Fibroblast of lung (primary cell): Measurements from ENCODE around the gene DTWD2. TPM values are rescaled to one million over a fixed set of nuclear protein-coding genes. Genes with fewer than 3 reads are reported as not detected.
"Not testable (repeated sequence)": the region's sequence is repeated elsewhere in the genome, so short reads cannot be mapped to it uniquely, and the experiment has no call there.

ENCODE experiments used
- DNase-seq, 2 donors: peaks; one replicate each; pipeline versions ENCODE4 v3.0.0 to v3.0.0-alpha.2; 2010; ENCODE audit warnings: low read depth in 2 of 2
- H2AFZ ChIP-seq: 2 replicates; pipeline ENCODE4 v1.5.1; 2012; ENCODE audit warnings: low read length, control low read depth, inconsistent platforms
- H3K27ac ChIP-seq: 2 replicates; pipeline ENCODE4 v1.5.1; 2011; ENCODE audit warnings: low read length, control low read depth; ENCODE audit not compliant: insufficient read depth
- H3K27me3 ChIP-seq: 2 replicates; pipeline ENCODE4 v1.5.1; 2011; ENCODE audit warnings: mild to moderate bottlenecking, low read length; ENCODE audit not compliant: control insufficient read depth, insufficient read depth
- H3K36me3 ChIP-seq: 2 replicates; pipeline ENCODE4 v1.5.1; 2011; ENCODE audit warnings: low read length; ENCODE audit not compliant: control insufficient read depth, insufficient read depth
- H3K4me1 ChIP-seq: 2 replicates; pipeline ENCODE4 v1.5.1; 2011; ENCODE audit warnings: low read length; ENCODE audit not compliant: control insufficient read depth, insufficient read depth; ENCODE audit errors: extremely low read depth
- H3K4me2 ChIP-seq: 2 replicates; pipeline ENCODE4 v1.5.1; 2011; ENCODE audit warnings: low read length, control low read depth; ENCODE audit not compliant: insufficient read depth; ENCODE audit errors: extremely low read depth
- H3K4me3 ChIP-seq, 4 experiments: fragments of 200-600 bp in 1 of 4; sonication (generic) in 1 of 4; replicated peaks in 1 of 4; 2 replicates each; pipeline ENCODE4 v1.5.1; 2011 to 2016; ENCODE audit warnings: low read length in 4 of 4, low read depth in 3 of 4, mild to moderate bottlenecking in 3 of 4, control low read depth in 2 of 4, inconsistent platforms in 1 of 4, mixed read lengths in 1 of 4; ENCODE audit not compliant: insufficient read depth in 1 of 4; ENCODE audit errors: control extremely low read depth in 1 of 4
- H3K79me2 ChIP-seq: 2 replicates; pipeline ENCODE4 v1.5.1; 2012; ENCODE audit warnings: mild to moderate bottlenecking, low read length, inconsistent platforms; ENCODE audit not compliant: control insufficient read depth, insufficient read depth
- H3K9ac ChIP-seq: 2 replicates; pipeline ENCODE4 v1.5.1; 2011; ENCODE audit warnings: mild to moderate bottlenecking, low read length, control low read depth; ENCODE audit not compliant: insufficient read depth
- H3K9me3 ChIP-seq: 2 replicates; pipeline ENCODE4 v1.5.1; 2012; ENCODE audit warnings: low read depth, low read length; ENCODE audit not compliant: control insufficient read depth, insufficient read depth
- H4K20me1 ChIP-seq: 2 replicates; pipeline ENCODE4 v1.5.1; 2011; ENCODE audit warnings: low read length; ENCODE audit not compliant: control insufficient read depth, insufficient read depth; ENCODE audit errors: extremely low read depth
- EZH2 ChIP-seq: IDR thresholded peaks from 2 replicates; pipeline ENCODE4 v1.5.1; 2012; ENCODE audit warnings: low read length, control low read depth, mild to moderate bottlenecking; ENCODE audit errors: missing control alignments
- polyA plus RNA-seq, 2 donors: library from polyadenylated mRNA; depleted of rRNA in 1 of 2; stranded (reverse) in 1 of 2; unstranded in 1 of 2; fragments of >200 nt; gene quantifications; 2 replicates each; pipeline ENCODE4 v1.2.1, GENCODE V29; 2011 to 2012; ENCODE audit warnings: missing spikeins in 1 of 2
- total RNA-seq: library from RNA; depleted of rRNA; stranded (reverse); fragments of >200 nt; gene quantifications from 2 replicates; pipeline ENCODE4 v1.2.1, GENCODE V29; 2014
- TF ChIP-seq, protein P1 (sequence below), 2 donors: IDR thresholded peaks in 1 of 2; conservative IDR thresholded peaks in 1 of 2; 1 replicate in 1 of 2; 2 replicates in 1 of 2; pipeline ENCODE4 v1.5.1; 2011 to 2012; ENCODE audit warnings: low read length in 2 of 2, control low read depth in 1 of 2, inconsistent platforms in 1 of 2, low read depth in 1 of 2, mild to moderate bottlenecking in 1 of 2

Gene DTWD2
- total and polyA plus RNA-seq, 2 donors (not counting 1 experiment from before 2014, with no cell fraction given) = 2.8 to 4.8 TPM

DNA sequence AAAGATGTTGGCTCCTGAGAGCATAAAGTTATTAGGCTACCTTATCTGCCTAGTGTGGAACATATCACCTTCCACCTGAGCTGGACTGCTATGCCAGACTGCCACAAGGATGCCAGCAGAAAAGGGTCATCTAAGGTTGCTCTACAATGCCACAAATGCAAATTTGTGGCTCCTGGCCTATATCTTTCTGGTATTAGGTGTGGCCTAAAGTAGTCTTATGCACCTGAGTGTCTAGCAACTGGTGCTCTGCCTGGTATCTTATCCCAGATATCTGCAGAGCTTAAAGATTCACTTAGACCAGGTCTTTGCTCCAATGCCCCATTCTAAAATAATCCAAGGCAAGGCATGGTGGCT, 34.7 kb downstream of the DTWD2 start:
- H3K79me2 ChIP-seq = no peaks in the 10 kb centered on the region
- H3K9me3 ChIP-seq = no peaks in the 10 kb centered on the region
- H3K36me3 ChIP-seq = no peaks in the 10 kb centered on the region
- H3K4me1 ChIP-seq = no peaks in the 10 kb centered on the region
- DNase-seq = no peak
- no peak overlapping the region for H3K9ac ChIP-seq
- H3K27me3 ChIP-seq = no peaks in the 10 kb centered on the region
- H4K20me1 ChIP-seq = no peaks in the 10 kb centered on the region
- no peak overlapping the region for H3K4me3 ChIP-seq
- TF ChIP-seq, protein P1, sequence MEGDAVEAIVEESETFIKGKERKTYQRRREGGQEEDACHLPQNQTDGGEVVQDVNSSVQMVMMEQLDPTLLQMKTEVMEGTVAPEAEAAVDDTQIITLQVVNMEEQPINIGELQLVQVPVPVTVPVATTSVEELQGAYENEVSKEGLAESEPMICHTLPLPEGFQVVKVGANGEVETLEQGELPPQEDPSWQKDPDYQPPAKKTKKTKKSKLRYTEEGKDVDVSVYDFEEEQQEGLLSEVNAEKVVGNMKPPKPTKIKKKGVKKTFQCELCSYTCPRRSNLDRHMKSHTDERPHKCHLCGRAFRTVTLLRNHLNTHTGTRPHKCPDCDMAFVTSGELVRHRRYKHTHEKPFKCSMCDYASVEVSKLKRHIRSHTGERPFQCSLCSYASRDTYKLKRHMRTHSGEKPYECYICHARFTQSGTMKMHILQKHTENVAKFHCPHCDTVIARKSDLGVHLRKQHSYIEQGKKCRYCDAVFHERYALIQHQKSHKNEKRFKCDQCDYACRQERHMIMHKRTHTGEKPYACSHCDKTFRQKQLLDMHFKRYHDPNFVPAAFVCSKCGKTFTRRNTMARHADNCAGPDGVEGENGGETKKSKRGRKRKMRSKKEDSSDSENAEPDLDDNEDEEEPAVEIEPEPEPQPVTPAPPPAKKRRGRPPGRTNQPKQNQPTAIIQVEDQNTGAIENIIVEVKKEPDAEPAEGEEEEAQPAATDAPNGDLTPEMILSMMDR (conservative IDR thresholded peaks at IDR 0.05 in 1 of 2, IDR thresholded peaks at IDR 0.05 in 1 of 2; ENCODE audit: low read depth in 1 of 2, low read length in 2 of 2) = no peak
- no peak overlapping the region for H3K27ac ChIP-seq
- no peak overlapping the region for H3K4me2 ChIP-seq
- no peak overlapping the region for H2AFZ ChIP-seq

DNA sequence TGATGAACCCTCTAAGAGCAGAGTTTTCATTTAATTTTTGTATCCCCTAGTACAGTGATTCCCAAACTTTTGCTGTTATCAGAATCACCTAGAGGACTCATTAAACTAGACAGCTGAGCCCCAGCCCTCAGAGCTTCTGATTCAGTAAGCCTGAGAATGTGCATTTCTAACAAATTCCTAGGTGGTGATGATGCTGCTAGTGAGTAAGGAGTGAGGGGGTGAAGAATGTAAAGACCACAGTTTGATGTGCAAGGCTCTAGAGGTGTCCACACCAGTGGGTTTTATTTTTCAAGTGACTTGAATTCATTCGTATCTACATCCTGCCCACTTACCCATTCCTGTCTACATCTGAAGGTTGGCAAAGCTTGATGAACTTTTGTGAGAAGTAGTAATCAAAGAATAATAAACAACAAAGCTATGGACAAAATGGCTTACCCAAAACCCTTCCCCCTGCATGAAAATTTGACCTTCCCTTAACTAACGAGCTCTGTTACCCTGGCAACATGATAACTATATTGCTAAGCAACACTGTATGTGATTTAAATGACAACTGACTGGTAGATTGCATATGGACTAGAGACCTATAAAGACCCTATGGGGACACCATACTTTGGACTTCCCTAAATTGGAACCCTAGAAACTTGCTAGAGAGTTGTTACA, 35.2 kb downstream of the DTWD2 start:
- no peak overlapping the region for H3K4me2 ChIP-seq
- H3K9me3 ChIP-seq = no peaks in the 10 kb centered on the region
- H2AFZ ChIP-seq = no peak overlapping the region
- no peak overlapping the region for H3K9ac ChIP-seq
- H3K27ac ChIP-seq = no peak overlapping the region
- no peaks in the 10 kb centered on the region for H3K4me1 ChIP-seq
- DNase-seq = peak in 1 of 2 donors; percentile 36
- H3K79me2 ChIP-seq = no peaks in the 10 kb centered on the region
- no peaks in the 10 kb centered on the region for H3K36me3 ChIP-seq
- no peaks in the 10 kb centered on the region for H3K27me3 ChIP-seq
- H3K4me3 ChIP-seq = no peak overlapping the region
- TF ChIP-seq, protein P1 (conservative IDR thresholded peaks at IDR 0.05 in 1 of 2, IDR thresholded peaks at IDR 0.05 in 1 of 2; ENCODE audit: low read depth in 1 of 2, low read length in 2 of 2) = no peak
- no peak for TF ChIP-seq EZH2
- no peaks in the 10 kb centered on the region for H4K20me1 ChIP-seq

DNA sequence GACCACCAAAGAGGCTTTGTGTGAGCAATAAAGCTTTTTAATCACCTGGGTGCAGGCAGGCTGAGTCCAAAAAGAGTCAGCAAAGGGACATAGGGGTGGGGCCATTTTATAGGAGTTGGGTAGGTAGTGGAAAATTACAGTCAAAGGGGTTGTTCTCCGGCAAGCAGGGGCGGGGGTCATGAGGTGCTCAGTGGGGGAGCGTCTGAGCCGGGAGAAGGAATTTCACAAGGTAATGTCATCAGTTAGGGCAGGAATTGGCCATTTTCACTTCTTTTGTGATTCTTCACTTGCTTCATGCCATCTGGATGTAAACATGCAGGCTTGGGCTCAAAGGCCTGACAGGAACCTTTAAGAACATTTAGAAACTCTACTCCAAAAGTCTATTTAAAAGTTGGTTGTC, 36.0 kb downstream of the DTWD2 start:
- H3K9me3 ChIP-seq, H3K36me3 ChIP-seq, H2AFZ ChIP-seq, H3K27me3 ChIP-seq, DNase-seq, H3K4me3 ChIP-seq, H3K27ac ChIP-seq, H3K4me1 ChIP-seq, H3K9ac ChIP-seq, H4K20me1 ChIP-seq, H3K4me2 ChIP-seq, H3K79me2 ChIP-seq: not testable (repeated sequence)

DNA sequence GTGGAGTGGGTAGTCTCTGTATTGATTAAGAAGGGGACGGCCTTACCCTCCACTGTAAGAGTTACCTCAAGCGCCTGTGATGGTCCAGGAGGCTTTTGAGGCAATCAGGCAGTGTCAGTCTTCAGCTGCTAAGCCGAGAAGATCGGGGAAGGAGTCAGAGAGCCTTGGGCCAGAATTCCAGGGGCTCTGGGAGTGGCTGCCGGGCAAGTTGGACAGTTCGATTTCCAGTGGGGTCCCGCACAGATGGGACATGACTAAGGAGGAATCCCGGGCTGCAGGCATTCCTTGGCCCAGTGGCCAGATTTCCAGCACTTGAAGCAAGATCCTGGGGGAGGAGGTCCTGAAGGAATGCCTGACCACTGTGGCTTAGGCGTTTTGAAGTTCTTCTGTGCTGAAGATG, 38.0 kb downstream of the DTWD2 start:
- not testable (repeated sequence) for H3K36me3 ChIP-seq, H4K20me1 ChIP-seq

More for the DNA sequence above, 38.0 kb downstream of the DTWD2 start:
- H3K79me2 ChIP-seq, H3K4me1 ChIP-seq, DNase-seq, H3K27me3 ChIP-seq, H3K27ac ChIP-seq, H3K4me2 ChIP-seq, H3K9ac ChIP-seq, H2AFZ ChIP-seq, H3K9me3 ChIP-seq, H3K4me3 ChIP-seq: not testable (repeated sequence)
